Measurements from ENCODE around the gene HCN1. TPM values are rescaled to one million over a fixed set of nuclear protein-coding genes. Genes with fewer than 3 reads are reported as not detected.

HCN1 gene
- total and polyA plus RNA-seq, 2 of the 8 experiments (the other 6 are each of a cell fraction or from before 2014, with no cell fraction given), result 1.1 to 6.7 TPM

DNA sequence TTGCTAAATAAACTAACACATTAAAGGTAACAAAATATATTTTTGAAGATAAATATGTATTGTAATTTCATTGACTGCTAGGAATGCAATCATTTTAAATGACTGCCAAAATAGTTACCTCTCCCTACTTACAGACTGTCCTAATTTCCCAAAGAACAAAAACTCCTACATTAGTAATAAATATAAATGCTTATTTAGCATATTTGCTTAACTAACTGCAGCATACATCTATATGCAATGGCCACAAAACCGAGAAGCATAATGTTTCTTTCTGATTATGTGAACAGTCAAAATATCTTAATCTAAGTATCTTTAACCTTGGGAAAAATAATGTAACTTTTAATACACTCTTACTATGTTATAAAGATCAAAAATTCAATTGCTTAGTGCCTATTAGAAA lies 431.7 kb downstream of the HCN1 start (continued):
- TF ChIP-seq, protein P1, sequence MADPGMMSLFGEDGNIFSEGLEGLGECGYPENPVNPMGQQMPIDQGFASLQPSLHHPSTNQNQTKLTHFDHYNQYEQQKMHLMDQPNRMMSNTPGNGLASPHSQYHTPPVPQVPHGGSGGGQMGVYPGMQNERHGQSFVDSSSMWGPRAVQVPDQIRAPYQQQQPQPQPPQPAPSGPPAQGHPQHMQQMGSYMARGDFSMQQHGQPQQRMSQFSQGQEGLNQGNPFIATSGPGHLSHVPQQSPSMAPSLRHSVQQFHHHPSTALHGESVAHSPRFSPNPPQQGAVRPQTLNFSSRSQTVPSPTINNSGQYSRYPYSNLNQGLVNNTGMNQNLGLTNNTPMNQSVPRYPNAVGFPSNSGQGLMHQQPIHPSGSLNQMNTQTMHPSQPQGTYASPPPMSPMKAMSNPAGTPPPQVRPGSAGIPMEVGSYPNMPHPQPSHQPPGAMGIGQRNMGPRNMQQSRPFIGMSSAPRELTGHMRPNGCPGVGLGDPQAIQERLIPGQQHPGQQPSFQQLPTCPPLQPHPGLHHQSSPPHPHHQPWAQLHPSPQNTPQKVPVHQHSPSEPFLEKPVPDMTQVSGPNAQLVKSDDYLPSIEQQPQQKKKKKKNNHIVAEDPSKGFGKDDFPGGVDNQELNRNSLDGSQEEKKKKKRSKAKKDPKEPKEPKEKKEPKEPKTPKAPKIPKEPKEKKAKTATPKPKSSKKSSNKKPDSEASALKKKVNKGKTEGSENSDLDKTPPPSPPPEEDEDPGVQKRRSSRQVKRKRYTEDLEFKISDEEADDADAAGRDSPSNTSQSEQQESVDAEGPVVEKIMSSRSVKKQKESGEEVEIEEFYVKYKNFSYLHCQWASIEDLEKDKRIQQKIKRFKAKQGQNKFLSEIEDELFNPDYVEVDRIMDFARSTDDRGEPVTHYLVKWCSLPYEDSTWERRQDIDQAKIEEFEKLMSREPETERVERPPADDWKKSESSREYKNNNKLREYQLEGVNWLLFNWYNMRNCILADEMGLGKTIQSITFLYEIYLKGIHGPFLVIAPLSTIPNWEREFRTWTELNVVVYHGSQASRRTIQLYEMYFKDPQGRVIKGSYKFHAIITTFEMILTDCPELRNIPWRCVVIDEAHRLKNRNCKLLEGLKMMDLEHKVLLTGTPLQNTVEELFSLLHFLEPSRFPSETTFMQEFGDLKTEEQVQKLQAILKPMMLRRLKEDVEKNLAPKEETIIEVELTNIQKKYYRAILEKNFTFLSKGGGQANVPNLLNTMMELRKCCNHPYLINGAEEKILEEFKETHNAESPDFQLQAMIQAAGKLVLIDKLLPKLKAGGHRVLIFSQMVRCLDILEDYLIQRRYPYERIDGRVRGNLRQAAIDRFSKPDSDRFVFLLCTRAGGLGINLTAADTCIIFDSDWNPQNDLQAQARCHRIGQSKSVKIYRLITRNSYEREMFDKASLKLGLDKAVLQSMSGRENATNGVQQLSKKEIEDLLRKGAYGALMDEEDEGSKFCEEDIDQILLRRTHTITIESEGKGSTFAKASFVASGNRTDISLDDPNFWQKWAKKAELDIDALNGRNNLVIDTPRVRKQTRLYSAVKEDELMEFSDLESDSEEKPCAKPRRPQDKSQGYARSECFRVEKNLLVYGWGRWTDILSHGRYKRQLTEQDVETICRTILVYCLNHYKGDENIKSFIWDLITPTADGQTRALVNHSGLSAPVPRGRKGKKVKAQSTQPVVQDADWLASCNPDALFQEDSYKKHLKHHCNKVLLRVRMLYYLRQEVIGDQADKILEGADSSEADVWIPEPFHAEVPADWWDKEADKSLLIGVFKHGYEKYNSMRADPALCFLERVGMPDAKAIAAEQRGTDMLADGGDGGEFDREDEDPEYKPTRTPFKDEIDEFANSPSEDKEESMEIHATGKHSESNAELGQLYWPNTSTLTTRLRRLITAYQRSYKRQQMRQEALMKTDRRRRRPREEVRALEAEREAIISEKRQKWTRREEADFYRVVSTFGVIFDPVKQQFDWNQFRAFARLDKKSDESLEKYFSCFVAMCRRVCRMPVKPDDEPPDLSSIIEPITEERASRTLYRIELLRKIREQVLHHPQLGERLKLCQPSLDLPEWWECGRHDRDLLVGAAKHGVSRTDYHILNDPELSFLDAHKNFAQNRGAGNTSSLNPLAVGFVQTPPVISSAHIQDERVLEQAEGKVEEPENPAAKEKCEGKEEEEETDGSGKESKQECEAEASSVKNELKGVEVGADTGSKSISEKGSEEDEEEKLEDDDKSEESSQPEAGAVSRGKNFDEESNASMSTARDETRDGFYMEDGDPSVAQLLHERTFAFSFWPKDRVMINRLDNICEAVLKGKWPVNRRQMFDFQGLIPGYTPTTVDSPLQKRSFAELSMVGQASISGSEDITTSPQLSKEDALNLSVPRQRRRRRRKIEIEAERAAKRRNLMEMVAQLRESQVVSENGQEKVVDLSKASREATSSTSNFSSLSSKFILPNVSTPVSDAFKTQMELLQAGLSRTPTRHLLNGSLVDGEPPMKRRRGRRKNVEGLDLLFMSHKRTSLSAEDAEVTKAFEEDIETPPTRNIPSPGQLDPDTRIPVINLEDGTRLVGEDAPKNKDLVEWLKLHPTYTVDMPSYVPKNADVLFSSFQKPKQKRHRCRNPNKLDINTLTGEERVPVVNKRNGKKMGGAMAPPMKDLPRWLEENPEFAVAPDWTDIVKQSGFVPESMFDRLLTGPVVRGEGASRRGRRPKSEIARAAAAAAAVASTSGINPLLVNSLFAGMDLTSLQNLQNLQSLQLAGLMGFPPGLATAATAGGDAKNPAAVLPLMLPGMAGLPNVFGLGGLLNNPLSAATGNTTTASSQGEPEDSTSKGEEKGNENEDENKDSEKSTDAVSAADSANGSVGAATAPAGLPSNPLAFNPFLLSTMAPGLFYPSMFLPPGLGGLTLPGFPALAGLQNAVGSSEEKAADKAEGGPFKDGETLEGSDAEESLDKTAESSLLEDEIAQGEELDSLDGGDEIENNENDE (IDR thresholded peaks at IDR 0.05; ENCODE audit: insufficient replicate concordance, low read length), result no peak
- TF ChIP-seq HDAC2 (IDR thresholded peaks at IDR 0.05; ENCODE audit: borderline replicate concordance in 1 of 2, low read depth in 2 of 2, low read length in 2 of 2), result no peak
- no peak for TF ChIP-seq TAF1 (IDR thresholded peaks at IDR 0.05; ENCODE audit: low read depth, low read length)
- TF ChIP-seq, protein P2, sequence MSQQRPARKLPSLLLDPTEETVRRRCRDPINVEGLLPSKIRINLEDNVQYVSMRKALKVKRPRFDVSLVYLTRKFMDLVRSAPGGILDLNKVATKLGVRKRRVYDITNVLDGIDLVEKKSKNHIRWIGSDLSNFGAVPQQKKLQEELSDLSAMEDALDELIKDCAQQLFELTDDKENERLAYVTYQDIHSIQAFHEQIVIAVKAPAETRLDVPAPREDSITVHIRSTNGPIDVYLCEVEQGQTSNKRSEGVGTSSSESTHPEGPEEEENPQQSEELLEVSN (IDR thresholded peaks at IDR 0.05), result no peak
- TF ChIP-seq NANOG (IDR thresholded peaks at IDR 0.05; ENCODE audit: insufficient read depth, low read depth, low read length, poor library complexity, severe bottlenecking), result no peak
- TF ChIP-seq TEAD4 (IDR thresholded peaks at IDR 0.05; ENCODE audit: low read depth, low read length), result no peak
- no peak for TF ChIP-seq RAD21 (IDR thresholded peaks at IDR 0.05 in 1 of 2, conservative IDR thresholded peaks at IDR 0.05 in 1 of 2; ENCODE audit: low read depth in 2 of 2, low read length in 2 of 2)
- no peak for TF ChIP-seq EGR1 (IDR thresholded peaks at IDR 0.05; ENCODE audit: borderline replicate concordance, low read depth, low read length)
- no peak for TF ChIP-seq HDAC6 (IDR thresholded peaks at IDR 0.05; ENCODE audit: low read depth, low read length)
- TF ChIP-seq TAF7 (optimal IDR thresholded peaks at IDR 0.05; ENCODE audit: borderline replicate concordance, low read depth, low read length), result no peak
- no peak for TF ChIP-seq CHD2 (IDR thresholded peaks at IDR 0.05; ENCODE audit: low read length)

Data from H1 (cell line).